H1 (cell line): ENCODE measurements around the gene OR51E1. TPM values are rescaled to one million over a fixed set of nuclear protein-coding genes. Genes with fewer than 3 reads are reported as not detected.

Source experiments
- SIRT6 ChIP-seq: IDR thresholded peaks from one replicate; pipeline ENCODE4 v1.7.1; 2012; ENCODE audit warnings: low read length, inconsistent platforms
- polyA plus RNA-seq, 7 experiments: library from polyadenylated mRNA; depleted of rRNA in 3 of 7; stranded (reverse) in 5 of 7; unstranded in 2 of 7; fragments of >200 nt in 5 of 7; fragments of 200-250 nt in 2 of 7; gene quantifications; 1 replicate in 5 of 7; 2 replicates in 1 of 7; 4 replicates in 1 of 7; pipeline versions ENCODE4 v1.2.1 to v1.2.3, GENCODE V29; 2011 to 2013; ENCODE audit warnings: missing spikeins in 2 of 7, mixed read lengths in 2 of 7
- total RNA-seq: library from RNA; stranded (reverse); fragmentation: NEBNext Ultra II Directional; extraction: Animal tissue kit (Norgen Biotek cat#: 25700); gene quantifications from 2 replicates; pipeline ENCODE4 v1.2.1, GENCODE V29; 2021
- TF ChIP-seq, protein P1 (sequence below), 3 experiments: IDR thresholded peaks; 1 replicate in 2 of 3; 2 replicates in 1 of 3; pipeline versions ENCODE4 v1.5.1 to v1.6.1; 2011; ENCODE audit warnings: low read length in 3 of 3, mild to moderate bottlenecking in 3 of 3, inconsistent platforms in 2 of 3, low read depth in 1 of 3, moderate library complexity in 1 of 3; ENCODE audit not compliant: insufficient read depth in 1 of 3; ENCODE audit errors: control extremely low read depth in 1 of 3

The OR51E1 gene
- total and polyA plus RNA-seq, 2 of the 8 experiments (the other 6 are each of a cell fraction or from before 2014, with no cell fraction given) = not detected

GRCh38 chr11:4619514-4619913 lies 24.3 kb upstream of the OR51E1 start (continued):
- TF ChIP-seq, protein P1, sequence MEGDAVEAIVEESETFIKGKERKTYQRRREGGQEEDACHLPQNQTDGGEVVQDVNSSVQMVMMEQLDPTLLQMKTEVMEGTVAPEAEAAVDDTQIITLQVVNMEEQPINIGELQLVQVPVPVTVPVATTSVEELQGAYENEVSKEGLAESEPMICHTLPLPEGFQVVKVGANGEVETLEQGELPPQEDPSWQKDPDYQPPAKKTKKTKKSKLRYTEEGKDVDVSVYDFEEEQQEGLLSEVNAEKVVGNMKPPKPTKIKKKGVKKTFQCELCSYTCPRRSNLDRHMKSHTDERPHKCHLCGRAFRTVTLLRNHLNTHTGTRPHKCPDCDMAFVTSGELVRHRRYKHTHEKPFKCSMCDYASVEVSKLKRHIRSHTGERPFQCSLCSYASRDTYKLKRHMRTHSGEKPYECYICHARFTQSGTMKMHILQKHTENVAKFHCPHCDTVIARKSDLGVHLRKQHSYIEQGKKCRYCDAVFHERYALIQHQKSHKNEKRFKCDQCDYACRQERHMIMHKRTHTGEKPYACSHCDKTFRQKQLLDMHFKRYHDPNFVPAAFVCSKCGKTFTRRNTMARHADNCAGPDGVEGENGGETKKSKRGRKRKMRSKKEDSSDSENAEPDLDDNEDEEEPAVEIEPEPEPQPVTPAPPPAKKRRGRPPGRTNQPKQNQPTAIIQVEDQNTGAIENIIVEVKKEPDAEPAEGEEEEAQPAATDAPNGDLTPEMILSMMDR (IDR thresholded peaks at IDR 0.05; ENCODE audit: control extremely low read depth in 1 of 3, insufficient read depth in 1 of 3, low read depth in 1 of 3, low read length in 3 of 3) = no peak
- TF ChIP-seq SIRT6 = no peak
